Stimulated activated naive CD8-positive, alpha-beta T cell treated with anti-CD3 and anti-CD28 coated beads, Interleukin-15, amount 100 ng/mL, for 72 hours (primary cell): Measurements from ENCODE around the gene SUSD1.

ENCODE experiments used
- ATAC-seq: fragments of 150-1000 bp; cut with Tn5 transposase; 2 replicates; pipeline ENCODE4 v1.10.0; 2021; ENCODE audit warnings: mild to moderate bottlenecking, moderate library complexity
- DNase-seq, 2 donors: peaks; one replicate each; pipeline ENCODE4 v3.0.0; 2021 to 2022
- H3K27ac Mint-ChIP-seq, 2 donors: one replicate each; pipeline ENCODE4 v1.8.0; 2022; ENCODE audit warnings: mild to moderate bottlenecking in 2 of 2, mixed read lengths in 2 of 2, moderate library complexity in 2 of 2
- H3K27me3 Mint-ChIP-seq: one replicate; pipeline ENCODE4 v1.8.0; 2022; ENCODE audit warnings: mixed read lengths
- H3K4me1 Mint-ChIP-seq: one replicate; pipeline ENCODE4 v1.8.0; 2022; ENCODE audit warnings: mild to moderate bottlenecking, mixed read lengths
- H3K4me3 Mint-ChIP-seq, 2 donors: one replicate each; pipeline ENCODE4 v1.8.0; 2022; ENCODE audit warnings: mild to moderate bottlenecking in 2 of 2, mixed read lengths in 2 of 2, moderate library complexity in 1 of 2
- H3K9me3 Mint-ChIP-seq, 2 donors: one replicate each; pipeline ENCODE4 v1.8.0; 2022; ENCODE audit warnings: mixed read lengths in 2 of 2

The SUSD1 gene

DNA sequence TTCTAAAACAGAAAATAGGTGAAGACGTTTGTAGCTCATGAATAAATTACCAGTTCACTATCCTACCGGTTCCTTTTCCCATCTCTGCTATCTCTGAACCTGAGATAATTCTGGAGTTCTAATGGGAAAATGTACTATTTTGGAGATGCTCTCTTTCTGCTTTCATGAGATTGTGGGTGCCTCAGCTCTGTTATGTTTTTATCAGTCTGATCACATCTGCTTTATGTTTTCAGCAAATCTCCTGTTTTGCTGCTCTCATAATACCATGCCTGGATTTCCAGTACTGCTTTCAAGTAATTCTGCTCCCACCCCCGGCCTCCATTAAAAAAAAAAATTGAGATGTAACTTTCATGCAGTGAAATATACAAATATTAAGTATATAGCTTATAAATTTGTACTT lies 9.1 kb upstream of the SUSD1 start:
- no peak overlapping the region for H3K27ac Mint-ChIP-seq
- H3K9me3 Mint-ChIP-seq: peaks cover 8 to 10% of the 10 kb centered on the region in 2 donors
- H3K4me1 Mint-ChIP-seq: peaks cover 14% of the 10 kb centered on the region
- peaks cover 7% of the 10 kb centered on the region for H3K27me3 Mint-ChIP-seq
- no peak overlapping the region for H3K4me3 Mint-ChIP-seq
- DNase-seq: no peak
- ATAC-seq: no peak

DNA sequence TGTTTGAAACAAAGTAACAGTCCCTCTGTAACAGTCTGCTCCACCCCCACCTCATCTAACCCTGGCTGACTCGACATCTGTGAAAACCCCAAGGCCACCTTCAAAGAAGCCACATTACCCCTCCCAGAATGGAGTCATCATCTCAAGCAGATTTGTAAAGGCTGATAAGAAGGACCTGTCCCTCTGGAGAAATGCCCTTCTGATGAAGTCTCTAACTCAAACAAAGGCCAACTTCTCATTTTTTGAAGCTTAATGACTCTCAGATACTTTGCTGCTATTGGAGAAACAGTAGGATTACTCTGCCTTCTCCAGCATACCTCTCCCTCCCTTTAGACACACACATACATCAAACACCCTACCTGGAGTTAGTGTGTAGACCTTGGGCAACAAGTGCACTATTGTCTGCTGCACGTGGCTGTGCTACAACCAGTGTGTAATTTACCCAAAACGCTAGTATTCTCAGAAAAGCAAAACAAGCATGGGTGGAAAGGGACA lies 5.3 kb upstream of the SUSD1 start:
- H3K27me3 Mint-ChIP-seq: peaks cover 34% of the 10 kb centered on the region
- H3K4me3 Mint-ChIP-seq: peak overlapping the region; percentile 41 to 60
- H3K4me1 Mint-ChIP-seq: peaks cover 23% of the 10 kb centered on the region
- H3K27ac Mint-ChIP-seq: peak overlapping the region in 1 of 2 donors; percentile 44
- DNase-seq (peak; percentile 49 to 64), ATAC-seq (peak; percentile 94)
- H3K9me3 Mint-ChIP-seq: peaks cover 8 to 10% of the 10 kb centered on the region in 2 donors

DNA sequence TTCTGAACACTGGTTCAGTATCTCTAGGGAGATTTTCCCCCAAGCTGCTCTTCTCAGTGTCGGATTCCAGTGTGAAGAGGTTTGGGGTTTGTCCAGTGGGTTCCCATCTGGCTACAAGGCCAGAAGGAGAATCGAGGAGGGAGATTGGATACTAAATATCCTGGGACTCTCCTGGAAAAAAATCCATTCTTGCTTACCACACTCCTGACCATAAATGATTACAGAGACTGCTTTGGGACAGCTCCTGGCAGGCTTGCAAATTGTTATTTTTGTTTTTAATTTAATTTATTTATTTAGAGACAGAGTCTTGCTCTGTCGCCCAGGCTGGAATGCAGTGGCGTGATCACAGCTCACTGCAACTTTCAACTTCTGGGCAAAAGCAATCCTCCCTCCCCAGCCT lies 4.7 kb upstream of the SUSD1 start:
- Mint-ChIP-seq H3K27me3 (peaks cover 39% of the 10 kb centered on the region), H3K27ac (no peak overlapping the region), H3K9me3 (peaks cover 8 to 10% of the 10 kb centered on the region in 2 donors), H3K4me1 (peaks cover 27% of the 10 kb centered on the region), H3K4me3 (no peak overlapping the region)
- no peak for ATAC-seq
- DNase-seq: no peak

DNA sequence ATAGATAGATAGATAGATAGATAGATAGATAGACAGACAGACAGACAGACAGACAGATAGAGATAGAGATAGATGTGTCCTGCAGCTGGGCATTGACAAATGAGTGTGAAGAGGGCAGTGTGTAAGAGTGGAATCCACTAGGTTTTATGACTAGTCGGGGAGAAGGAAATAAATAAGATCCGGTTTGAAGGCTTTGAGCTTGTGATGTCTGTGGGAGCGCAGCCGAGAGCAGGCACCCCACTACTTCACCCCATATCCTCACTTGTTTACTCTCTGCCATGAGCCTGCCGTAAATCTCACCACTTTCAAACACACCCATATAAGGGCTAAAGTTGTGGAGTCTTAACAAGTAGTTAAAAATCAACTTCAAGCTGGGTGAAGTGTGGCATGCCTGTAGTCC lies 1.4 kb upstream of the SUSD1 start:
- no peak for ATAC-seq
- no peak overlapping the region for H3K4me3 Mint-ChIP-seq
- no peaks in the 10 kb centered on the region for H3K9me3 Mint-ChIP-seq
- peaks cover 32% of the 10 kb centered on the region for H3K27me3 Mint-ChIP-seq
- no peak for DNase-seq
- H3K4me1 Mint-ChIP-seq: peaks cover 49% of the 10 kb centered on the region
- H3K27ac Mint-ChIP-seq: no peak overlapping the region

DNA sequence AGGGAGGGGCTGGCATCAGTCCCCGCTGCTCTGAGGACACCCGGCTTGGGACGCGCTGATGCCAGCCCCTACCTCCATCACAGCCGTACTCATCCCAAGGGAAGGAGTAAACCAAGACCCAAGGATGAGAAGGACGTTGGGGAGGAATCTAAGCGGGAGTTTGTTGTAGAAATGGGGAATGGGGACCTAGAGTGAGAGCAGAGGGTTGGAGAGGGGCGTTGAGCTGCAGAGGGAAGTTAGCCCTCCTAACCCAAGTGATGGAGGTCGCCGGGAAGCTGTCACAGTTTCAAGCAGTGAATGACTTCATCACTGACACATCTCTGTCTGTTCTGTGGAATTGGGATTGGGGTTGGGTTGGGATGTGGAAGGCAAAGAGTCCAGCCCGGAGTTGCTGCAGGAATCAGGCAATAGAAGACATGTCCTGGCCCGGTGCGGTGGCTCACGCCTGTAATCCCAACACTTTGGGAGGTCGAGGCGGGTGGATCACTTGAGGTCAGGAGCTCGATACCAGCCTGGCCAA lies 759 bp upstream of the SUSD1 start:
- Mint-ChIP-seq H3K4me1 (peaks cover 44% of the 10 kb centered on the region), H3K27ac (no peak overlapping the region), H3K9me3 (no peaks in the 10 kb centered on the region), H3K4me3 (peak overlapping the region; percentile 24 to 46), H3K27me3 (peaks cover 32% of the 10 kb centered on the region)
- DNase-seq (no peak), ATAC-seq (no peak)

DNA sequence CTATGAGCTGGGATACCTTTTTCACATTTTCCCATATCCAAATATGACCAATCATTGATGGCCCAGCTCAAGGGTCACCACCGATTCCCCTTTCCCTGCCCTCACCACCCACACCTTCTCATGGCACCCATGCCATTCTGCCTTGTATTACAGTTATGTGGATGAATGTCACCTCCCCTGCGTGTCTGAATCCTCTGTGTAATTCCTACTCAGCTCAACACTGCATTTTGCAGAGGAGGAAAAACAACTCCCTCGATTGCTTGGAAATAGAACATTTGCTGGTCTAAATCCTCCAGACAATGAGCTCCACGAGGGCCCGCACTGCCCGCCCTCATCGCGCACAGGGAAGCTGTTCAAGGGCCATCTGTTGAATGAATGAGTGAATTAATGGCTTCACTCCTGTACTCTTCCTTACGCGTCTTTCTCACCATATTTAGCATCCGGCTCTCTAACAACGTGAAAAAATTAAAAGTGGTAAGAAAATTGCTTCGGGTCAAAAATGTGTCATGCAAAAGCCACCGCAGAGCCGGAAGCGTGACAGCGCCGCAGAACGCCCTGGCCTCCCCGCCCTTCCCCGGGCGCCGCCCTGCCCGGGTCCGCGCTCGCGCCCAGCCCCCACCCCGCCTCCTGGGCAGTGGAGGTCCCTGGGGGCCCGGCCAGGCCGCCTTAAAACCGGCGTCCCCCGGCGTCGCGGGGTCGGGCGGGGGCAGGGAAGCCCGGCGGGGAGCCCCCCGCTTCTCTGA lies 704 bp downstream of the SUSD1 start:
- peak; percentile 93 for ATAC-seq
- Mint-ChIP-seq H3K4me1 (peaks cover 44% of the 10 kb centered on the region), H3K9me3 (no peaks in the 10 kb centered on the region), H3K27ac (peak overlapping the region; percentile 76 to 92), H3K4me3 (peak overlapping the region; percentile 91 to 92), H3K27me3 (peaks cover 32% of the 10 kb centered on the region)
- DNase-seq: peak; percentile 71 to 81

DNA sequence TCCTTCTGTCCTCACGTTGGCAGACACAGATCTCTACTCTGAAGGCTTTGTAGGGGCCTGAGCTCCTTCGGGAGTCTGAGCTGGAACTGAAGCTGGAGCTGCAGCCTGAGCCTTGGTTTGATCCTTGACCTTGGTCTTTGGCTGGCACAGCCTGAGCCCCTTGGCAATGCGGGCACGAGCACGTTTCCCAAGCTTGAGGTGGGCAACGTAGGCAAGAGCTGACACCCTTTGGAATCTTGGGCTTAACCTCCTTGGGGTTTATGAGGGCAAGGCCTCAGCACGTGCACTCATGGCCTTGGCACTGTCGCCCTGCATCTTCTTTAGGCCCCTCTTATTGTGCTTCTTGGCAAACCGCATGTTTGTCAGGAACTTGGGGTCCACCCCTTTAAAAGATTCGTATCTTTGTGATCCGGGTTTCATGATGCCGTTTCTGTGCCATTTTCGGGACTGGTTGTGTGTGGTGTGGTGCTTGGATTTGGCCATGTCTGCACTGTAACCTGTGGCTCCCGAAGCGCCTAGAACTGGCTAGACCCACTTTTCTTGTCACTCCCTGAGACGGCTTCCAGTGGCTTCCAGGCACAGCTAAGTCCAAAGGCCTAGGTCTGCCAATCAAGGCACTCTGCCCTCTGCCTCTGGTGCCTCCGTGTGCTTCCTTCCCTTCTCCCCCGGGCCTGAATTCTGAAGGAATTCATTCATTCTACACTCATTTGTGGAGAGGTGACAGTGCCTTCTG lies 1.4 kb downstream of the SUSD1 start:
- peak overlapping the region; percentile 91 to 92 for H3K4me3 Mint-ChIP-seq
- peaks cover 31% of the 10 kb centered on the region for H3K27me3 Mint-ChIP-seq
- peaks cover 51% of the 10 kb centered on the region for H3K4me1 Mint-ChIP-seq
- DNase-seq (no peak), ATAC-seq (no peak)
- H3K27ac Mint-ChIP-seq: peak overlapping the region in 1 of 2 donors; percentile 92
- no peaks in the 10 kb centered on the region for H3K9me3 Mint-ChIP-seq

DNA sequence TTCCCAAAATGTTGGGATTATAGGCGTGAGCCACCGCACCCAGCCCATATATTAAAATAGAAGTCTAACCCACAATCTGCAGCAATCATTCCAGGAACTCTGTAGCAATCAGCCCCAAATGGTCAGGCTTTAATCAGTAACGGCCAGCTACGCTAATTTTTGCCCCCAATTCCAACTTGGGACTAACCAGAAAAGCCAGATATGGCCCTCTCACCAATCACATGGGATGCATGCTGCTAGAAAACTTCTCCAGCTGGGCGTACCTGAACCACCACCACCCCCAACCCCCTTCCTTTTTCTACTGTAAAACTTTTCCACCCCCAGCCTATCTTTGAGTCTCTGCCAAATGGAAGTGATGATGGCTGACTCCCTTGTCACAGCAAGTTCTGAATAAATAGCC lies 4.1 kb downstream of the SUSD1 start:
- peaks cover 61% of the 10 kb centered on the region for H3K4me1 Mint-ChIP-seq
- ATAC-seq: no peak
- H3K27me3 Mint-ChIP-seq: peaks cover 10% of the 10 kb centered on the region
- H3K9me3 Mint-ChIP-seq: no peaks in the 10 kb centered on the region
- no peak for DNase-seq
- no peak overlapping the region for H3K4me3 Mint-ChIP-seq
- H3K27ac Mint-ChIP-seq: no peak overlapping the region

DNA sequence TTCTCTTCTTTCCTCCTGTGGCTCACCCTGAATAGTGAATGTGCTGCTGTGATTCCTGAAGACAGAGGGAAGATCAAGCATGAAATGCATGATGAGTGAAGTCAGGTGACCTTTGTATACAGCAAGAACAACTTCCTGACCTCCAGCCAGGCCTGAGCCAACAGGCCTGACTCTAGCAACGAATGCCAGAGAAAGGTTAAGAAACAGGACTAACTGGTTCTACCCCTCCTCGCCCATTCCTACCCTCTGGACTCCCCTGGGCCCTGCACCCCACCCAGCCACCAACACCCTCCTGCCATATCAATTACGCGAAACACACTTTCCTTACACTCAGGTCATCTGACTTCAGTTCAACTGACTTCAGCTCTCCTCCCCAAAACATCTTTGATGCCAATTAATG lies 4.9 kb downstream of the SUSD1 start:
- Mint-ChIP-seq H3K27ac (no peak overlapping the region), H3K27me3 (peaks cover 3% of the 10 kb centered on the region), H3K4me1 (peaks cover 60% of the 10 kb centered on the region), H3K4me3 (no peak overlapping the region), H3K9me3 (no peaks in the 10 kb centered on the region)
- no peak for ATAC-seq
- no peak for DNase-seq

DNA sequence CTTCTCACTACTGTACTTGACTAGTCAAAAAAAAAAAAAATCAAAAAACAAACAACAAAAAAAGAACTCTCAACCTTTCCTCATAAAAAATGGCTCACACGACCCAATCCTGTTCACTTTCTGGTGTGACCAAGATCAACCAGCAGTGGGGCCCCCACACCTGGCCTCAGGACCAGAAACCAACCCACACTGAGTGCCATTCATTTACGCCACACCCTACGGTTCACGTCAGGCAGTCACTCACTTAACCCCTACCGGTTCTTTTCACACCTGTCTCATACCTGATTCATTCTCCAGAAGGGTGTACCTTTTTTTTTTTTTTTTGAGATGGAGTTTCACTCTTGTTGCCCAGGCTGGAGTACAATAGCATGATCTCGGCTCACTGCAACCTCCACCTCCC lies 5.7 kb downstream of the SUSD1 start:
- ATAC-seq: no peak
- no peak overlapping the region for H3K4me3 Mint-ChIP-seq
- H3K27ac Mint-ChIP-seq: no peak overlapping the region

DNA sequence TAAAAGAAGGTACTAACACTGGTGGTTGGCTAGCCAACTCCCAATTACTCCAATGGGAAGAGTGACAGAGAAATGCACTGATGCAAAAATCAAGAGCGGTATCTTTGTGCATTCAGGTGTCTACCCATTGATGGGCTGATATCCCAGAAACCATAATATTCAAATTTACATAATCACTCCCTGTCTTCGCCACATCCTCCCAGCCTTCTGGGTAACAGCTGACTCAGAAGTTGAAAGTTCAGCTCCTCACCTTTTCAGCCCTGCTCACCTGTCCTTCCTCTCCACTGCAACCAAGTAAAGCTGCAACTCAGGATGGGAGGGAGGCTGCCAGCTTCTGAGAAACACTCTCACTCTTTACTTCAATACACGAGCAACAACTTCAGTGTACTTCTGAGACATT lies 6.9 kb downstream of the SUSD1 start:
- DNase-seq: peak in 1 of 2 donors; percentile 14
- Mint-ChIP-seq H3K27ac (no peak overlapping the region), H3K4me3 (no peak overlapping the region), H3K4me1 (peaks cover 44% of the 10 kb centered on the region), H3K27me3 (no peaks in the 10 kb centered on the region), H3K9me3 (no peaks in the 10 kb centered on the region)
- ATAC-seq: peak; percentile 76

More for the DNA sequence above, 5.7 kb downstream of the SUSD1 start:
- no peaks in the 10 kb centered on the region for H3K27me3 Mint-ChIP-seq
- no peak for DNase-seq
- peaks cover 56% of the 10 kb centered on the region for H3K4me1 Mint-ChIP-seq
- H3K9me3 Mint-ChIP-seq: no peaks in the 10 kb centered on the region

DNA sequence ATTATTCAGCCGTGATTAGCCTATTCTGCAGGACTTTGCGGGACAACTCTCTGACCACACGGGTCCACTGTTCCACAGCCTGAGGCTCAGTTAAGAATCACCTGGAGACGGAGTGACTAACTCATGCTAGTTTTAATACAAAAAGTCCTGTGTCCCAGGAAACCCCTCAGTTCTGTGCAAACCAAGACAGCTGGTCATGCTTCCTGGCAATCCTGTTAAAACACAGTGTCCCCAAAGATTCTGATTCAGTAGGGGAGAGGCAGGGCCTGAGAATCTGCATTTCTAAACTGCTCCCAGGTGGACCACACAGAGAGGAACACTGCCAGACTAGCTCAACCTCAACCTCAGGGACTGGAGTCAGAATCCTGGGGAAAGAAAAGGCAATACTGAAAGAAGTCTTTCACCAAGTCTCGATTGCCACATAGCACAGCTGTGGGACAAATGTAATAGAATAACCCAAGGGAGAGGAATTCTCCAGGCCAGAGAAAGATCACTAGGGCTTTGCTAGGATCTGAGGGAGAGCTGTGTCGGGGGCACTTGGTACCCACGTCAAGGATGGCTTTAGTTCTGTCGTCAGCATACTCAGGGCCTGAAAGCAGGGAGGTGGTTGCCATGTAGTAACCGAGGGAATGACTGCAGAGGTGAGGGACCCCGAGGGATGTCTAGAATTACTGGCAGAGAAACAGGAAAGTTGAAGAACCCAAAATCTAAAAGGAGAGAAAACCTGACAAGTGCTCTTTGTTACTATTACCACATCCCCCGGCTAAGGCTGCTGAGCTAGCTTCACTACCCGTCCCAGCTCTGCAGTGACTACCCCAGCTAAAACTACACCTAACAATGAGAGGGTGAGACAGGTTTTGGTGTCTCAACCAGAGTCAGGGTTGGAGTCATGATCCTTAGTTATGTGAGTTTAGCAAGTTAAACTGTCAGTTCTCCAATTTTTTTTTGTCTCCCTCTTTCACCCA lies 8.6 kb downstream of the SUSD1 start:
- no peak for DNase-seq
- H3K27me3 Mint-ChIP-seq: no peaks in the 10 kb centered on the region
- H3K27ac Mint-ChIP-seq: no peak overlapping the region
- peaks cover 36% of the 10 kb centered on the region for H3K4me1 Mint-ChIP-seq
- no peaks in the 10 kb centered on the region for H3K9me3 Mint-ChIP-seq
- H3K4me3 Mint-ChIP-seq: no peak overlapping the region
- ATAC-seq: no peak

DNA sequence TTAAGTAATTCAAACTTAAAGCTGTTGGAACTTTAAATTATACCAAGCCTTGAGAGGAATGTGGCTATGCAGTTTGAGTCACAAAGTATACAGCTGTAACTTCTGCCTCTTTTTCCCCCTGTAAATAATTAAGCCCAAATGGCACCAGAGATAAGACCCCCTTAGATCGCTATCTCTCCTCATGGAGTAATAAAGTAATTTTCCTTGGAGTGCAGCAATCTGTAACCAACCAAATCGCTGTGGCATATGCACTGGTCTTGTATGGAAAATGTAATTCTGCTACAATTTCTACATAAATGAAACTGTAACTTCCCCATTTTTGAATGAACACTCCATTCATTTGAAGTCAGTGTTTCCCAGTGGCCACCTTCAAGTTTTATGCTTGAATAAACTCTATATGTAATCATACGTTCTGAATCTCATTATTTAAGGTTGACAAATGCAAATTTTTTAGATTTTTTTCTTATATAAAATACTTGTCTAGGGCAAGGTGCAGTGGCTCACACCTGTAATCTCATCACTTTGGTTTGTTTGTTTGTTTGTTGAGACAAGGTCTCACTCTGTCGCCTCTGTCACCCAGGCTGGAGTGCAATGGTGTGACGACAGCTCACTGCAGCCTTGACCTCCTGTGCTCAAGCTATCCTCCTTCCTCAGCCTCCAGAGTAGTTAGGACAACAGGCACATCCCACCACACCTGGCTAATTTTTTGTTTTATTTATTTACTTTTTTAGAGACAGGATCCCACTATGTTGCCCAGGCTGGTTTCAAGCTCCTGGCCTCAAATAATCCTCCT lies 12.3 kb downstream of the SUSD1 start:
- ATAC-seq: no peak
- Mint-ChIP-seq H3K27ac (no peak overlapping the region), H3K9me3 (no peaks in the 10 kb centered on the region), H3K27me3 (no peaks in the 10 kb centered on the region), H3K4me3 (no peak overlapping the region), H3K4me1 (peaks cover 11% of the 10 kb centered on the region)
- DNase-seq: no peak

DNA sequence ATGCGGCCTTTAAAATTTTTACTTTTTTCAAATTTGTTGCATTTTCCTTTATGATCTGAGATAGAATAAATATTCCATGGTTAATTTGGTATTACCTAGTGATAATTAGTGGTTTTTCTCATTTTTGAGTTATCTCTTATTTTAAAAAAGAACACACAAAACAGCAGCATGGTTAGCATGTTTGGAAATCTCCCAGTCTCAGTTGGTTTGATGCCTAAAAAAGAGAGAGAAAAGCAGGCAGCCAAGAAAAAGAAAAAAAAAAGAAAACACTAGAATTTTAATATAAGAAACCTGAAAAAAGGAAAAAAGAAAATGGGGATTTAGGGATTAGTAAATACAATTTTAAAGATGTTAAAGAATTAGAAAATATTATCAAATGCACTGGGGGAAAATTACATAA lies 15.3 kb downstream of the SUSD1 start:
- ATAC-seq: no peak
- H3K27me3 Mint-ChIP-seq: no peaks in the 10 kb centered on the region
- H3K4me3 Mint-ChIP-seq: no peak overlapping the region
- H3K9me3 Mint-ChIP-seq: no peaks in the 10 kb centered on the region
- no peaks in the 10 kb centered on the region for H3K4me1 Mint-ChIP-seq
- no peak for DNase-seq
- H3K27ac Mint-ChIP-seq: no peak overlapping the region
